HepG2 (cell line): ENCODE data around the gene COL13A1. TPM values are rescaled to one million over a fixed set of nuclear protein-coding genes. Genes with fewer than 3 reads are reported as not detected.

Experiments
- ATAC-seq: fragments of 200-7000 bp; cut with Tn5 transposase; 3 replicates; pipeline ENCODE4 v1.9.1; 2020; ENCODE audit warnings: mild to moderate bottlenecking, moderate library complexity
- BruUV-seq: library from RNA; stranded (reverse); fragments of 400-500 nt; replicated peaks from 2 replicates; lab custom pipeline; 2021; lab: Mats Ljungman, UMichigan
- CTCF ChIA-PET: fragments of 300-600 bp; formaldehyde crosslinking; extraction: SDS; loops from one replicate; lab custom pipeline; 2021; ENCODE audit warnings: low total read pairs, inconsistent platforms, low intra/inter-chr PET ratio; lab: Yijun Ruan, JAX
- POLR2A ChIA-PET: fragments of 350-600 bp; sonication (Branson Sonifier 250); formaldehyde crosslinking; loops from one replicate; lab custom pipeline; 2020; ENCODE audit warnings: antibody characterized with exemption, inconsistent platforms; lab: Yijun Ruan, JAX
- DNase-seq: peaks from one replicate; pipeline ENCODE4 v3.0.0-alpha.2; 2015; ENCODE audit warnings: low spot score
- FAIRE-seq: peaks from 3 replicates; lab custom pipeline; 2011; peaks lifted over from hg19 to GRCh38; lab: Jason Lieb, UNC
- H2AFZ ChIP-seq: one replicate; pipeline ENCODE4 v1.6.1; 2011; ENCODE audit warnings: low read length, inconsistent platforms
- H3K27ac ChIP-seq: fragments of 300-600 bp; 3 replicates; pipeline ENCODE4 v1.8.0; 2011; ENCODE audit warnings: mixed run types, mild to moderate bottlenecking, mixed read lengths, low read length, inconsistent platforms; ENCODE audit not compliant: insufficient read depth; ENCODE audit errors: extremely low read length
- H3K27me3 ChIP-seq, 2 experiments: fragments of 200-600 bp in 1 of 2; 2 replicates in 1 of 2; 3 replicates in 1 of 2; pipeline versions ENCODE4 v1.6.0 to v1.8.0; 2011; ENCODE audit warnings: low read length in 2 of 2, mild to moderate bottlenecking in 2 of 2, moderate library complexity in 2 of 2, inconsistent platforms in 1 of 2; ENCODE audit not compliant: insufficient read depth in 2 of 2, control insufficient read depth in 1 of 2
- H3K36me3 ChIP-seq, 2 experiments: fragments of 200-600 bp in 1 of 2; replicated peaks in 1 of 2; 2 replicates in 1 of 2; 3 replicates in 1 of 2; pipeline versions ENCODE4 v1.5.1 to v1.8.0; 2011; ENCODE audit warnings: low read length in 2 of 2, inconsistent platforms in 1 of 2; ENCODE audit not compliant: insufficient read depth in 2 of 2, control insufficient read depth in 1 of 2
- H3K4me1 ChIP-seq: 2 replicates; pipeline ENCODE4 v1.5.1; 2012; ENCODE audit warnings: low read length, inconsistent platforms; ENCODE audit not compliant: insufficient read depth
- H3K4me2 ChIP-seq: 2 replicates; pipeline ENCODE4 v1.6.0; 2011; ENCODE audit warnings: low read depth, low read length, inconsistent platforms
- H3K4me3 ChIP-seq, 3 experiments: fragments of 200-600 bp in 1 of 3; sonication (generic), shearing (Covaris generic) in 1 of 3; replicated peaks in 1 of 3; 2 replicates each; pipeline ENCODE4 v1.5.1; 2011 to 2016; ENCODE audit warnings: low read length in 3 of 3, inconsistent platforms in 2 of 3, low read depth in 2 of 3, mild to moderate bottlenecking in 2 of 3, control low read depth in 1 of 3, mixed read lengths in 1 of 3; ENCODE audit not compliant: insufficient read depth in 1 of 3
- H3K79me2 ChIP-seq: one replicate; pipeline ENCODE4 v1.6.1; 2011; ENCODE audit warnings: low read length, inconsistent platforms; ENCODE audit not compliant: insufficient read depth
- H3K9ac ChIP-seq: 2 replicates; pipeline ENCODE4 v1.6.0; 2011; ENCODE audit warnings: mild to moderate bottlenecking, low read depth, low read length, inconsistent platforms; ENCODE audit not compliant: insufficient read depth
- H3K9me3 ChIP-seq: 2 replicates; pipeline ENCODE4 v1.5.1; 2012; ENCODE audit warnings: mild to moderate bottlenecking, low read length
- H4K20me1 ChIP-seq: 2 replicates; pipeline ENCODE4 v1.6.0; 2011; ENCODE audit warnings: inconsistent platforms, mild to moderate bottlenecking, low read length, moderate library complexity; ENCODE audit not compliant: insufficient read depth
- CTCF ChIP-seq: sonication (generic); formaldehyde crosslinking; IDR thresholded peaks from 2 replicates; pipeline ENCODE4 v1.5.0; 2020; ENCODE audit warnings: mild to moderate bottlenecking, missing genetic modification reagents, moderate library complexity
- DNMT3B ChIP-seq: conservative IDR thresholded peaks from 2 replicates; pipeline ENCODE4 v1.6.1; 2016; ENCODE audit warnings: missing biosample characterization, control low read depth
- DR1 ChIP-seq: sonication (generic); formaldehyde crosslinking; IDR thresholded peaks from 2 replicates; pipeline ENCODE4 v1.8.0; 2021; ENCODE audit warnings: mild to moderate bottlenecking, missing genetic modification reagents, inconsistent platforms
- KLF15 ChIP-seq: sonication (generic); formaldehyde crosslinking; IDR thresholded peaks from 2 replicates; pipeline ENCODE4 v1.8.1; 2023; ENCODE audit warnings: borderline replicate concordance, mild to moderate bottlenecking, inconsistent platforms, missing genetic modification reagents, mixed read lengths
- NFRKB ChIP-seq: fragments of 450-650 bp; IDR thresholded peaks from 2 replicates; pipeline ENCODE4 v1.6.1; 2017
- TRIM22 ChIP-seq: fragments of 450-650 bp; IDR thresholded peaks from 2 replicates; pipeline ENCODE4 v1.6.1; 2017
- ZBTB38 ChIP-seq: sonication (generic); formaldehyde crosslinking; IDR thresholded peaks from 2 replicates; pipeline ENCODE4 v1.5.1; 2020; ENCODE audit warnings: mild to moderate bottlenecking, missing genetic modification reagents
- ZMAT5 ChIP-seq: sonication (generic); formaldehyde crosslinking; IDR thresholded peaks from 2 replicates; pipeline ENCODE4 v1.5.0; 2020; ENCODE audit warnings: mild to moderate bottlenecking, low read depth, missing genetic modification reagents, borderline replicate concordance
- ZNF232 ChIP-seq: sonication (generic); formaldehyde crosslinking; IDR thresholded peaks from 2 replicates; pipeline ENCODE4 v1.4.0; 2020; ENCODE audit warnings: missing genetic modification reagents, borderline replicate concordance
- ZNF275 ChIP-seq: sonication (generic); formaldehyde crosslinking; IDR thresholded peaks from 2 replicates; pipeline ENCODE4 v1.8.0; 2022; ENCODE audit warnings: missing genetic modification reagents, mild to moderate bottlenecking, inconsistent platforms, borderline replicate concordance
- ZNF30 ChIP-seq: sonication (generic); formaldehyde crosslinking; IDR thresholded peaks from 2 replicates; pipeline ENCODE4 v1.5.0; 2020; ENCODE audit warnings: mild to moderate bottlenecking, missing genetic modification reagents
- ZNF550 ChIP-seq: sonication (generic); formaldehyde crosslinking; IDR thresholded peaks from 2 replicates; pipeline ENCODE4 v1.4.0; 2020; ENCODE audit warnings: mild to moderate bottlenecking, missing genetic modification reagents, borderline replicate concordance
- ZSCAN25 ChIP-seq: sonication (generic); formaldehyde crosslinking; IDR thresholded peaks from 2 replicates; pipeline ENCODE4 v1.8.0; 2022; ENCODE audit warnings: mild to moderate bottlenecking, missing genetic modification reagents
- WGBS: methylation state at CpG from one replicate; pipeline ENCODE4 v1.1.6; 2017; ENCODE audit warnings: low lambda C conversion rate; 5-methylcytosine and 5-hydroxymethylcytosine counted together
- in situ Hi-C: cut with HindIII; loops from 2 replicates; pipeline ENCODE4 v1.10.0; 2017; ENCODE audit warnings: low pct_unique_long_range_greater_than_20kb; ENCODE audit not compliant: extremely low pct_ligation_motif_present
- intact Hi-C: fragments of 100-400 bp; cut with micrococcal nuclease; formaldehyde crosslinking; loops from one replicate; pipeline ENCODE4 v1.10.0; 2022; ENCODE audit not compliant: unreplicated experiment
- polyA plus RNA-seq, 8 experiments: library from polyadenylated mRNA; depleted of rRNA in 3 of 8; stranded (reverse) in 7 of 8; unstranded in 1 of 8; fragments of >200 nt; fragmentation: Illumina TruSeq in 4 of 8; extraction: Trizol in 4 of 8; gene quantifications; 2 replicates each; pipeline versions ENCODE4 v1.2.1 to v1.2.3, GENCODE V29; 2011 to 2016; ENCODE audit warnings: low read depth in 4 of 8, missing spikeins in 1 of 8, mixed read lengths in 1 of 8; ENCODE audit not compliant: insufficient read depth in 1 of 8
- total RNA-seq, 5 experiments: library from RNA; depleted of rRNA; stranded (reverse); fragments of >200 nt; fragmentation: Illumina TruSeq; extraction: Trizol; gene quantifications; 2 replicates each; pipeline ENCODE4 v1.2.3, GENCODE V29; 2016; ENCODE audit warnings: low read depth in 1 of 5

The COL13A1 gene
- total and polyA plus RNA-seq, 2 of the 13 experiments (the other 11 are each of a cell fraction or from before 2014, with no cell fraction given): 0.07 TPM; not detected in 1

- TF ChIP-seq ZNF275 (CRISPR knock-in tag) (no peak), DNMT3B (CRISPR knock-in tag) (no peak), ZNF550 (CRISPR knock-in tag) (no peak), NFRKB (no peak), ZSCAN25 (CRISPR knock-in tag) (no peak), ZMAT5 (CRISPR knock-in tag) (no peak), ZNF232 (CRISPR knock-in tag) (no peak)
- TF ChIP-seq, all 625 proteins: peak for 0
These were observed 14.0 kb upstream of the COL13A1 start (continued) for GRCh38 chr10:69787681-69788080.

- Histone ChIP-seq H3K9ac (no peak overlapping the region), H3K27me3 (peaks cover 2 to 5% of the 10 kb centered on the region in 2 experiments; a peak in 1 of 5 replicates), H3K36me3 (no peaks in the 10 kb centered on the region), H3K4me3 (no peak overlapping the region), H3K27ac (no peak overlapping the region), H3K79me2 (no peaks in the 10 kb centered on the region), H3K9me3 (no peaks in the 10 kb centered on the region), H4K20me1 (no peaks in the 10 kb centered on the region), H3K4me1 (no peaks in the 10 kb centered on the region), H2AFZ (no peak overlapping the region), H3K4me2 (no peak overlapping the region)
- 59% methylated on average over 4 of the region's 4 CpGs for WGBS
- POLR2A ChIA-PET: no interaction called here
- CTCF ChIA-PET: no interaction called here
- no peak for ATAC-seq
- no TSS peak for BruUV-seq
- intact Hi-C loops (no loop called here), in situ Hi-C loops (no loop called here)
- TF ChIP-seq DR1 (CRISPR knock-in tag): no peak
- no peak for TF ChIP-seq ZNF30 (CRISPR knock-in tag)
- peak; percentile 41 for TF ChIP-seq CTCF (CRISPR knock-in tag)
- no peak for TF ChIP-seq ZBTB38 (CRISPR knock-in tag)
- no peak for TF ChIP-seq TRIM22
- TF ChIP-seq KLF15: no peak
- no peak for DNase-seq
- FAIRE-seq: no peak
These were observed 12.5 kb upstream of the COL13A1 start for GRCh38 chr10:69789164-69789576.
